T-helper 22 cell (primary cell): ENCODE data around the gene CCNB1IP1.
"Not testable (repeated sequence)": the region's sequence is repeated elsewhere in the genome, so short reads cannot be mapped to it uniquely, and the experiment has no call there.

Experiments
- DNase-seq: peaks from one replicate; pipeline ENCODE4 v3.0.0-alpha.2; 2020; ENCODE audit warnings: low read depth

The CCNB1IP1 gene, protein sequence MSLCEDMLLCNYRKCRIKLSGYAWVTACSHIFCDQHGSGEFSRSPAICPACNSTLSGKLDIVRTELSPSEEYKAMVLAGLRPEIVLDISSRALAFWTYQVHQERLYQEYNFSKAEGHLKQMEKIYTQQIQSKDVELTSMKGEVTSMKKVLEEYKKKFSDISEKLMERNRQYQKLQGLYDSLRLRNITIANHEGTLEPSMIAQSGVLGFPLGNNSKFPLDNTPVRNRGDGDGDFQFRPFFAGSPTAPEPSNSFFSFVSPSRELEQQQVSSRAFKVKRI

DNA sequence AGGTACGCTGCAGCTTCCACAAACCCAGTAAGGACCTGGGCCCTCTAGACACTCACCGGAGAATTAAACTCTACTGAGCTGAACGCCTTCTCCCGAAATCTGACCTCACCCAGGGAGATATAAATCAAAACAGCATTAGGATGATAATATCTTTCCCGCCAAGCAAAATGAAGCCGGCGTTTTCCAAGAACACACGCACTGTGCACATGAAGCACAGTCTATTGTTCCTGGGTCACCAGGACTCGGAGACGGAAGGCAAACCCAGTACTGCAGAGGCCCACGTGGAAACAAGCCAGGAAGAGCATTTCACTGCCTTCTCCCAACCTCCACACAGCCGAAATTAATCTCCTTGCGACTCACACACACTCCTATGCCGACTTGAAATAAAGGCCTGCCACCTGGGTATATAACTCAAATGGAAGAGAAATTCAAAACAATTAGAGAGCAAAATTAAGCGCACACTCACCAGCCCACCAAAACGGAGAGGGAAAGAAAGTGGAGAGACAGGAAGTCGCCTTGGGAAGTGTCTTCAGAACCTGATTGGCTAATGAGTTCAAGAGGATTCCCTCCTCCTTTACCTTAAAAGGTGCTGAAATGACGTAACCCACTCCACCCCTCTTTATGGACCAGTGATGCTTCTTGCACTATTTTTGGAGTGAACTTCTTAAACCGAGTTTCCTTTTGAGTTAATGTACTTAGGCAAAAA, at the start of gene CCNB1IP1:
Gene CCNB1IP1 (minus strand): TSS at position 492 of the 706 bp plus-strand sequence. CDS start 16,756 bp downstream, outside the sequence.
- DNase-seq, result peak; percentile 49

DNA sequence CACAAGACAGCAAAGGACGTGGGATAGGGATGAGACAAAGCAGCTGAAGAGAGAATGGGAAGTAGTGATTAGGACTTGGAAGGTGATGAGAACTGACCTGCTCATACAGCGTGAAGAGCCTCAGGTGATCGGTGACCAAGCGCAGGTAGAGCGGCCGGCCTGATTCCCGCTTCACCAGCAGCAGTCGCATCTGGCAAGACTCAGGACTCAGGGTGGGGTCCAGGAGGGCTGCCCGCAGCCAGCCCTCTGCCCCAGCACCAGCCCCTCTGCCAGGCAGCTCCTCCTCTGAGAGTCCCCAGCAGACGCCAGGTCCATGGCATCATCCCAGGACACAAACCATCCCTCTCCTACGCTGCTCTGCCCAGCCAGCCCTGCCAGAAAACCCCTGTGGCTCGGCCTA, 49.4 kb upstream of the CCNB1IP1 start:
- DNase-seq, result no peak

DNA sequence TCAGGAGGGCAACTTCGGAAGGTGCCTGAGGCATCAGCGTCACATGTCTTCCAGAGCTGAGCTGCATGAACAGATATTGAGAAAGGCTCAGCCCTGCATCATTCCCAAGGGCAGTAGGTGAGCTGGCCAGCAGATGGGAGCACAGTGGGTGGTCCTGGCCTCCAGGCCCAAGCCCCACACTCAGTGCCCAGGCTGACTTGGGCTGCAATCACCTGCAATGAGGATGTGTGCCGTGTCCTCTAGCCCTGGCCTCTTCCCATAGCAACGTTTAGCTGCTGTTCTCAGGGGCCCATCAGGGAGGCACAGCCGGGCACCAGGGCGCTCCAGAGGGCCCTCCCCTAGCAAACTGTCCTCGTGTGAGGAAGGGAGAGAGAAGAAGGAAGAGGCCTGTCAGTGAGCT, 48.3 kb upstream of the CCNB1IP1 start:
- DNase-seq, result no peak

DNA sequence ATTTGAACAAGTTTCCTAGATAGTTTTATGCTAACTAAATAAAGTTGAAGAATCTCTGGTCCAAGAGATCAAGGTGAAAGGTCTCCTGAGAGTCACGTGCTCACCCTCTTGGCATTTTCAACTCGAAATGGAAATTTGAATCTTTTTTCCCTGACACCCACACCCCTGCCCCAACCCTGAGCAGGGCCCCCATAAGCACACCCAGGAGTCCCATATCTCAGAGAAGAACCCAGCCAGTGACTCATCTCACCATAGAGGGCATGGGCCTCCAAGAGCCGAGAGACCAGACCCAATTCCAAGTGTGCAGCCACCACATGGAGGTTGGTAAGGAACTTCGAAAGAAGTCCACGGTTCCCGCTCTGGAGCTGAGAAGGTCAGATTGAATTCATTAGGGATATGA, 47.6 kb upstream of the CCNB1IP1 start:
- DNase-seq, result no peak

DNA sequence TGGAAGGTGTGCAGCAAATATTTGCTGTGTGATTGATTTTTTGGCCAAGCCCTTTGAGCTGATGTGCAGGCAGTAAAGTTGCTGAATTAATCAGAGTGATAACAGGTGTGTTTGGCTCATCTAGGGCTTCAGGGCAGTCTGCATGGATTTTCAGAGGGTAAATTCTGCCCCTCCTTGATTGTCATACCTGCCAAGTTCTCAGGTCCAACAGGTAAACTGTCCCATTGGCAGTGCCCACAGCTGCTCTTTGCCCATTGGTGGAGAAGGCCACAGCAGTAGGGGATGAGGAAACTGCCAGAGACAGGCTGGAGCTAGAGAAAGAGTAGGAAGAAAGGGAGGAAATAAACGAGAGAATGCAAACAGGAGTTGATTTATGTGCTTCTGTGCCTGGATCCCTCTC, 46.7 kb upstream of the CCNB1IP1 start:
- no peak for DNase-seq

DNA sequence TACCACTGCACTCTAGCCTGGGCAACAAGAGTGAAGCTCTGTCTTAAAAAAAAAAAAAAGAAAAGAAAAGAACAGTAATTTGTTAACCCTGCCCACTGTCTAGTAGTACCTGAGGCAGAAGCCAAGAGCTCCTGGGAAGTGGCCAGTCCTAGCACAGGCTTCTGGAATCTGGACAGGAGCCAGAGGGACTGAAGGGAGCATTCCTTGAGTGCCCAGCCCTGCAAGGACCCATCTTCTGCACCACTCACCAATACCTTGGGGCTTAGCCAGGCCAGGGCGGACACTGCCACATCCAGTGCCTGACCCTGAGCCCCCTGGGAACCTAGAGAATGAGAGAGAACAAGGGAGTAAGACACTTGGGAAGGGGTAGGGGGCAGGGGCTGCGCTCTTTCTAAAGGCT, 44.1 kb upstream of the CCNB1IP1 start:
- no peak for DNase-seq

DNA sequence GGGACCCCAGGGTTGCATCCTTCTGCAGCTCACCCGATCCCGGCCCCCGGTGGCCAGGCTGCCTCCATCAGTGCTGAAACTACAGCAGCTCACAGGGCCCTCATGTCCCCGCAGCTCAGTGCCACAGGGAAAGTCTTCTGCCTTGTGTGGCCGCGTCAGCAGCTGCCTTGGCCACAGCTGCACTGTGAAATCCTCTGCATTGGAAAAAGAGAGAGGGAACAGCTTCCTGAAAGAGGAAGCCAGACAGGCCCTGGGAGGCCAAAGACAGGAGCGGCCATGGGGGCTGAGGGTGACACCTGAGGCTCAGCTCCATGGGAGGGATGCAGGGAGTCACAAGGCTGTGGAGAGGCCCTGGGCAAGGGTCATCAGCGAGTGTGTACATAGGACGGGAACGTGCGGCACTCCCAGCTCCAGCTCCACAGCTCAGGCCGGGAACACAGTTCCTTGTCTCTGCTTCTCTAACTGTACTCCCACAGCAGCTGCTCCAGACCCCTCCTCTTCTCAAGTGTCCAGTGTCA, 43.1 kb upstream of the CCNB1IP1 start:
- DNase-seq, result no peak

DNA sequence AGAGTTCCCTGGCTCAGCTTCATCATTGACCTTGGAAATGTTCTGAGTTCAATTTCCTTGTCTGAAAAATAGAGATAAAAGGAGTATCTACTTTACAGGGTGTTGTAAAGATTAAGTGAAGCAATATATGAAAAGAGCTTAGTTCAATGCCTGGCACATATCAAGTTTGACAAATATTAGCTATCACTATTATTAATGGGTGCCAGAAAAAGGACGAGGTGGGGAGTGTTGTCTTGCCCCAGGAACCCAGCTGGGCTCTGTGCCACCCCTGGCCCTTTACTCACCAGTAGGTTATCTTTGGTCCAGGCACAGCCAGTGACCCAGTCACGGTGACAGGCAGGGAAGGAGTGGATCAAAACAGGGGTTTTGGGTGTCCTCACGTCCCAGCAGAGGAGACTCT, 42.4 kb upstream of the CCNB1IP1 start:
- DNase-seq, result no peak

DNA sequence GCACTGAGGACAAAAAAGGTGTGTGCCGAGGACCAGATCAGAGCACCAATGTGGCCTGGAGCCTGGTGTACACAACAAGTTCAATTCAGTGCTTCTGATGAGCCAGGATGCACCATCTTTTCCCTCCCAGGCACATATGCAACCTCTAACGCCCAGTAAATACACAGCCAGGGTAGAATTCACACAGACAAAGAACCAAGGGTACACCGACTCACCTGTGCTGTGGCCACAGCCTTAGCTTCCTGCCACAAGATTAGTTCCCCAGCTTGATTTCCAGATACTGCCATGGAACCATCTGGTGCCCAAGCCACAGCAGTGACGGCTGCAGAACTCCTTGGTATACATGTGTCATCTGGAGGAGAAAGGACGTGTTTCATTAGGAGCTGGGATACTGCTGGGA, 39.7 kb upstream of the CCNB1IP1 start:
- no peak for DNase-seq

DNA sequence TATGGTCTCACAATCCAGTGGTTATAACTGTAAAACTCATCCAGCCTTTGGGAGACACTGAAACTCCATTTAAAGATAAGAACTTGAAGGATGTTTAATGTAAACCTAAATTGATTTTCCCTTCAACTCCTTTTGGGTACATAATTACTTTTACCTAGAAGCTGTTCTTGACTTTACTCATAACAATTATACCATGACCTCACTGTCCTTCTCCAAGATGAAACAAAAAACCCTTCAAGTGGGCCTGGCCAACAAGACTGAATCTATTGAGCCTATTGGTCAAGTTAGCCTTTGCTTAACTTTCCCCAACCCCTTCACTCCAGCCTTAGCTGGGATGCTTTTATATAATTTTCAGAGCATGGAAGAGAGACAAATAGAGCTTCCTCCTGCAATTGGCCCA, 32.8 kb upstream of the CCNB1IP1 start:
- DNase-seq, result no peak

DNA sequence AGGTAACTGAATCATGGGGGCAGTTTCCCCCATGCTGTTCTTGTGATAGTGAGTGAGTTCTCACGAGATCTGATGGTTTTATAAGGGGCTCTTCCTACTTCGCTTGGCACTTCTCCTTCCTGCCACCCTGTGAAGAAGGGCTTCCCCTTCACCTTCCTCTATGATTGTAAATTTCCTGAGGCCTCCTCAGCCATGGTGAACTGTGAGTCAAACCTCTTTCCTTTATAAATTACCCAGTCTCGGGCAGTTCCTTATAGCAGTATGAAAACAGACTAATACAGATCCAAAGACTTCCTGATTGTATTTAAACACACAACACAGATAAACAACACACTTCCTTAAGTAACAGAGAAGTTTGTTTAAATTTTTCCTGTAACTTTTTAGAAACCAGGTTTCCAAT, 25.4 kb upstream of the CCNB1IP1 start:
- DNase-seq, result not testable (repeated sequence)

DNA sequence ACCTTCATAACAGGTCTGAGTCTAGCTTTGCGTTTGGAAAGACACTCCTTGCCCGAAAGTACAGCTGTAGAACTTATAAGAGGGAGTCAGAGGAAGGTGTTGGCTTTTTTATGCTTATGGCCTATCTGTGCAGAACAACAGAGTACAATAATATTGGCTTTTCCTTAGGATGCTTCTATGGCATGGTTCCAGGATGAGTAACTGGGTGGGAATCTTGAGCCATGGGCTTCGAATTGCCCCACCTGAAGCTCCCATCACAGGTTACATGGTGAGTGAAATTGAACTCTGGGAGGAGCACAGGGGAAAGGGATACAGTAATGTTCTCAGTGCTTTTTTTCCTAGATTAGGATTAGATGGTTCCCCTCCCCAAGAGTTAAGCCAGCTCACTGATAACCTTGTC, 23.3 kb upstream of the CCNB1IP1 start:
- DNase-seq, result no peak

DNA sequence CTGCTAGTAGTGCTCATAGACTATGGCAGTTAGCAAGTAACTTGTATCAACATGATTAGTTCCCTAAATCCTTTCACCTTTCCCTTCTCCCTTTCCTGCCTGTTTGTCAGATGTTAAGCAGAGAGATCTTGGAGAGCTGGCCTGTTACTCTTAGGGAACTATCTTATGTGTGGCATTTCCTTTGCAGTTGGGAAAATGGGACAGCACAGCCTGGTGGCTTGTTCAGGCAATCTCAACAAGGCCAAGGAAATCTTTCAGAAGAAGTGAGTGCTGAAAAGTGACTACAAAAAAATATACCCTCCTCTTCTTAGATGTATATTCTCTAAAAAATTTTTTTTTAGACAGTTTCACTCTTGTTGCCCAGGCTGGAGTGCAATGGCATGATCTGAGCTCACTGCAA, 17.8 kb upstream of the CCNB1IP1 start:
- DNase-seq, result no peak

DNA sequence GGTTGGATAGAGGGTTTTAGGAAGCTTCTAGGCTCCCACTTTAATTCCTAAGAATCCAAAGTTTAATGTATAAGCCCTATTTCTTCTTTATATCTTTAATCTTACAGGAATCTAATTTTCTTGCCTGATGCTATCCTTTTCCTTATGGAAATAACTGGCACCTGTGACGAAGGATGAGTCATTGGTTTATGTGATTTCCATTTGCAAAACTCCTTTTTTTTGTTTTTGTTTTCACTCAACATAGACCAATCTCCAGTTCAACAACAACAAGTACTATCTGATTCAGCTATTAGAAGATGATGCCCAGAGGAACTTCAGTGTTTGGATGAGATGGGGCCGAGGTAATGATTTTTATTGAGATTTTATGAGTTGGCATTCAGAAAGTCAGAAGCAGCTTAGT, 17.2 kb upstream of the CCNB1IP1 start:
- no peak for DNase-seq

DNA sequence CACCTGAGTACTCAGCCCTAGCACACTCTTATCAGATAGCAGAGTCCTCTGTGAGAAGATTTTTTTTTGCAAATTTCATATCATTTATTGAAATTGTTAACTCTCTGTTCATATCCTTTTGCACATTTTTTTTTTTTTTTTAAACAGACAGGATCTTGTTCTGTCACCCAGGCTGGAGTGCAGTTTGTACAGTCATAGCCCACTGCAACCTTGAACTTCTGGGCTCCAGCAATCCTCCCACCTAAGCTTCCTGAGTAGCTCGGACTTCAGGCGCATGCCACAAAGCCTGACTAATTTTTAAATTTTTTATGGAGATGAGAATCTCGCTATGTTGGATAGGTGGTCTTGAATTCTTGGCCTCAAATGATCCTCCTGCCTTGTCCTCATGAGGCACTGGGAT, 14.7 kb upstream of the CCNB1IP1 start:
- DNase-seq, result no peak

DNA sequence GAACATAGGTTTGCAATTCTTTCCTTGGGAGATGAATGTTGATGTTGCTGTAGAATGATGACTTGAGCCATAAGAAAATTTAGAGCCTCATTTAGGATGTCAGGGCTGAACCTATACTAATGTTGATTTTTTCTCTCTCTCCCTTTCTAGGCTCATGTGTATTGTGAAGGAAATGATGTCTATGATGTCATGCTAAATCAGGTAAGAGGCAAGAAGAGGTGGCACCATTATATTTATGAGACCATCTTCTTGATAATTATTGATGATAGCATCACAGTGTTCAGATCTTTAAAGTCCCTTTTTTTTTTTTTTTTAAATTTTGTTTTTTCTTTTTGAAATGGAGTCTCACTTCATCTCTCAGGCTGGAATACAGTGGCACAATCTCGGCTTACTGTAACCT, 13.6 kb upstream of the CCNB1IP1 start:
- DNase-seq, result no peak

DNA sequence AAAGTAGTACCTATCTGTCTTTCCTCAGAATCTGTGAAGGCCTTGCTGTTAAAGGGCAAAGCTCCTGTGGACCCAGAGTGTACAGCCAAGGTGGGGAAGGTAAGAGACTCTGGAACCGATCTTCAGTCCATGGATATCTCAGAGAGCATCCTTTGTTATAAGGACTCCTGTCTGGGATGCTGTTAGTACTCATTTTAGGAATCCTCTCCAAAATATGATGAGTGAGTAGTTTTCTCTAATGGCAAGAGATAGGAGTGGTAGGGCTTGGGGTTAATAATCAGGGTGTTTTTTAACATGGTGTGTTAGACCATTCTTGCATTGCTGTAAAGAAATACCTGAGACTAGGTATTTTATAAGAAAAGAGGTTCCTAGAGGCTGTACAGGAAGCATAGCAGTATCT, 12.3 kb upstream of the CCNB1IP1 start:
- no peak for DNase-seq

DNA sequence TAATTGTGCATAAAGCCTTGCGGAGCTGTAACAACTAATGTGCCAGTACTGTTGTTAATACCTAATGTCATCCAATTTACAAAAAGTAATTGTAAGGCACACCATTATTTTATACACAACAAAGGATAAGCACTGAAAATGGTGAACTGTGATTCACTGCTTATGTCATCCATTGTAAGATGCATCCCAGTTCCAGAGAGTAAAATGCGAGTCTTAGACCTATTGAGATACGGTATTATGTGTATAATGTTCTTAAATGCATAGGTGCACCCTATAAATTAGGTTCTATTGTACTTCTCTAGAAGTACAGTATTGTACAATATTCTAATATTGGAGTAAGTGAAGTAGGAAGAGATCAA, 10.8 kb upstream of the CCNB1IP1 start:
- DNase-seq, result no peak

DNA sequence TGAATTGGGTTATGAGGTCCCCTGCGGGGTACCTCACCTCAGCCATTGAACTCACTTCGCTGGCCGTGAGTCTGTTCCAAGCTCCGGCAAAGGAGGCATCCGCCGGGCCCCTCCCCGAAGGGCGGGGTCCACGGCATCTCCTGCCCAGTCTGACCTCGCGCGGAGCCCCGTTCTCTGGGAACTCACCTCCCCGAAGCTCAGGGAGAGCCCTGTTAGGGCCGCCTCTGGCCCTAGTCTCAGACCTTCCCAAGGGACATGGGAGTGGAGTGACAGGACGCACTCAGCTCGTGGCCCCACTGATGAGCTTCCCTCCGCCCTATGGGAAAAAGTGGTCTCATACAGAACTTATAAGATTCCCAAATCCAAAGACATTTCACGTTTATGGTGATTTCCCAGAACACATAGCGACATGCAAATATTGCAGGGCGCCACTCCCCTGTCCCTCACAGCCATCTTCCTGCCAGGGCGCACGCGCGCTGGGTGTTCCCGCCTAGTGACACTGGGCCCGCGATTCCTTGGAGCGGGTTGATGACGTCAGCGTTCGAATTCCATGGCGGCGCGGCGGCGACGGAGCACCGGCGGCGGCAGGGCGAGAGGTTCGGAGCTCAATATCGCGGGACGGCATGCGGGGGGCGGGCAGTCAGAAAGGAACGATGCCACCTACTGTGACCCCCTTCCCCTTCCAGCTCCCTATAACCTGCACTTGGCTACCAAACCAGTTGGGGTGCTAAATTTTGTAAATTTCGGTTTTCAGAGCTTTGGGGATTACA, 10.2 kb upstream of the CCNB1IP1 start, which contains the start of gene PARP2:
Gene PARP2 (plus strand): TSS at position 544 of the 770 bp plus-strand sequence. CDS start 7 bp downstream, at position 551.
- DNase-seq, result peak; percentile 89

DNA sequence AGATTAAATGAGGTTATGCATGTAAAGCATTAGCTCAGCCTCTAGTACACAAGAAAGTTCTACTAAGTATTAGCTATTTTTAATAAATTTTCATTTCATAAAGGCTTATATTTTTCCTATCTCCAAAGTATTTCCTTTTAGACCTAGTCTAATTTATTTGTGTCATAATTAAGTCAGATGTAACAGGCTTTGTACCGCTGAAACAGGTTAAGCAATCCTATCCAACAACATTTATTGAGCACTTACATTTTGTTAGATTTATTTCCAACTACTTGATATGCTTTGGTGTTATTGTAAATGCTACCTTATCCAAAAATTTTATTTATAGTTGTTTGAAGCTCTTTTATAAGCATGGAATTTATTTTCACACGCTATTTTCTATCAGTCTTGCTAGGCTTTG, 8.6 kb upstream of the CCNB1IP1 start:
- no peak for DNase-seq

DNA sequence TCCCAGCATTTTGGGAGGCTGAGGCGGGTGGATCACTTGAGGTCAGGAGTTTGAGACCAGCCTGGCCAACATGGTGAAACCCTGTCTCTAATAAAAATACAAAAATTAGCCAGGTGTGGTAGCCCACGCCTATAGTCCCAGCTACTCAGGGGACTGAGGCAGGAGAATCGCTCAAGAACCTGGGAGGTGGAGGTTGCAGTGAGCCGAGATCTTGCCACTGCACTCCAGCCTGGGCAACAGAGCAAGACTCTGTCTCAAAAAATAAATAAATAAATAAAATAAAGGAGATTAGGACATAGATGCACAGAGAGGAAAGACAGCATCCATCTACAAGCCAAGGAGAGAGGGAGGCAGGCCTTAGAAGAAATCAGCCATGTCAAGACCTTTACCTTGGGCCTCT, 8.0 kb upstream of the CCNB1IP1 start:
- DNase-seq, result not testable (repeated sequence)

DNA sequence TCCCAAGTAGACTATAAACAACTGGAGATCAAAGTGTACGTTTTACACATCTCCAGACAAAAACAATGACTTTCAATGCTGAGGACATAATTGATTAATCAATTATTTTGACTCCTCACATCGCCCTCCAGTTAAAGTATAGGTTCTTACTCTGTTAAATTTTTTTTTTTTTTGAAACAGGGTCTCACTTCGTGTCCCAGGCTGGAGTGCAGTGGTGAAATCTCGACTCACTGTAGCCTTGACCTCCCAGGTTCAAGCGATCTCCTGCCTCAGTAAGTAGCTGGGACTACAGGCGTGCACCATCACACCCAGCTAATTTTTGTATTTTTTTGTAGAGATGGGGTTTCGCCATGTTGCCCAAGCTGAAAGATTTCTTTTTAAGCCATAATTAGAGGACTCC, 938 bp upstream of the CCNB1IP1 start:
- no peak for DNase-seq

DNA sequence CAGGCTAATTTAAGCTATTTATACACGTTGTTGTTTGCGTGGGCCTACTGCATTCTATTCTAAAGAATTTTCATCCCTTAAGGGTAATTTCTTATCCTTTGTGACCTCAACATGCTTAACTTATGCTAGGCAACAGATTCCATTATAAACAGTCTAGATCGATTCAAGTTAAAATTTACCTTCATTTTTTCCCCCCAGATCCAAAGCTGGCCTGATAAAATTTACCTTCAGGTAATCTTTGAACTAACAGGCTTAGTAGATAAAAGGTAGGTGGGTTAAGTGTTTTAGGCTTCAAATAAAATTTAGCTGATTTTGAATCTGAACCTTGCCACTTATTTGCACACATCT, 389 bp upstream of the CCNB1IP1 start:
- no peak for DNase-seq
